T47D (cell line): ENCODE results near the gene NOL9.

Source experiments
- DNase-seq, 2 experiments: peaks; one replicate each; pipeline versions ENCODE4 v3.0.0 to v3.0.0-alpha.2; 2011 to 2012; ENCODE audit warnings: low read depth in 1 of 2, low spot score in 1 of 2
- JUND ChIP-seq: IDR thresholded peaks from 2 replicates; pipeline ENCODE4 v1.6.1; 2012; ENCODE audit warnings: low read depth
- in situ Hi-C: cut with HindIII; loops from 2 replicates; pipeline ENCODE4 v1.10.0; 2016; ENCODE audit warnings: low sequenced_read_pairs, low pct_unique_long_range_greater_than_20kb

Gene NOL9

DNA sequence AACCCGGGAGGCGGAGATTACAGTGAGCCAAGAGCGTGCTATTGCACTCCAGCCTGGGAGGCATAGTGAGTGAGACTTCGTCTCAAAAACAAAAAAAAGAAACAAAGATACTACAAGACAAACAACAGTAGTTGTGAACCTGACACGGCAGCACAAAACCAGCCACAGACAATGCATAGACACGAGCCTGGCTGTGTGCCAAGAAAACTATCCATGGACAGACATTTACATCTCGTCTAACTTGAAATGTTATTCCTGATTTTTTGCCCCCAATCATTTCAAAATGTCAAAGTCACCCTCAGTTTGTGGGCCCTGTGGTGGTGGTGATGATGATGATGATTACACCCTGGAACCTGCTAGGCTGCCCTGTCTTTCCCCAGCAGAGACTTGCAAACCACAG, 42.0 kb upstream of the NOL9 start:
- in situ Hi-C loops = no loop called here
- DNase-seq = no peak
- TF ChIP-seq JUND = no peak

DNA sequence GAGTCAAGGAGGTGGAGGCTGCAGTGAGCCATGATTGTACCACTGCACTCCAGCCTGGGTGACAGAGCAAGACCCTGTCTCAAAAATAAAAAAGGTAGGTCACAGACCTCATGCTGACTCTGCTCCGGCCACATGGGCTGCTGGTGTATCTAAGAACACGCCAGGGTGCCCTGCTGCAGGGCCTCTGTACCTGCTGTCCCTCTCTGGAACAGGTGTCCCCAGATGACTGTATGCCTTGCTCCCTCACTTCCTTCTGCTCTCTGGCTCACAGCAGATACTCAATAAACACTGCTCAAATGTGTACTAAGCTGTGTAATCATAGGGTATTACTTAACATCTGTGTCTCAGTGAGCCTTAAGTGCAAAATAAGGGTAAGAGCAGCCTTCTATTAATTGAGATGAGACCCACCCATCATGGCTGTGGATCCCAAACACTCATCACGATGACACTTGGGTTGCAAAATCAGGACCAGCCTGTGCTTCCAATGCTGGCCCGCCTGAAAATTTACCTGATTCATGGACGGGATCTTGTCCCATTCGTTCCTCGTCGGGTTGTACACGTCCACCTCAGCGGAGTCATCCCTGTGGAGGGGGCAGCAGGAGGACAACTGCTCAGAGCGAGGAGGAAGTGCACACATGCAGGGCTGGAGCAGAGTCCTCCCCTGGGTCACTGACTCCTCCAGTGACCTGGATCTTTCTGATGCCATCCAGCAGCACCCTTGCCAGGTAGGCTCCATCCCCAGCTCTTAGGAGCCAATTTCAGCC, 40.8 kb upstream of the NOL9 start:
- TF ChIP-seq JUND = no peak
- DNase-seq = no peak
- in situ Hi-C loops = no loop called here

DNA sequence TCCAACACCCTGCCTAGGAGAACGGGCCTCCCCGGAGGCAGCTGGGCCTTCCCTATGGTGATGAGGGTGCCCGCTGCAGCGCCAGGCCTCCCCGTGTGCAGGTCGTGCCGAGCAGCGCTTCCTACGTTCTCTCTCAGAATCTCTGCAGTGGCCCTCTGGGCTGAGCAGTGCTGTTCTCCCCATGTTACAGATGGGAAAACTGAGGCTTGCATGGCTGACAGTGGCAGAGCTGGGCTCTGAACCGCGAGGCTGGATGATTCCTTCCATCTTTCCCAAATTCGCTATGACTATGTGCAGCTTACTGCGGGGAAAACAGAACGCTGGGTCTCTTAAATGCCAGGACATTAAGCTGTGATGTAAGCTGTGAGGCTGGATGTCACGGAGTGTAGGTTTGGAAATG, 39.5 kb upstream of the NOL9 start:
- no peak for TF ChIP-seq JUND
- DNase-seq = no peak
- in situ Hi-C loops = no loop called here

DNA sequence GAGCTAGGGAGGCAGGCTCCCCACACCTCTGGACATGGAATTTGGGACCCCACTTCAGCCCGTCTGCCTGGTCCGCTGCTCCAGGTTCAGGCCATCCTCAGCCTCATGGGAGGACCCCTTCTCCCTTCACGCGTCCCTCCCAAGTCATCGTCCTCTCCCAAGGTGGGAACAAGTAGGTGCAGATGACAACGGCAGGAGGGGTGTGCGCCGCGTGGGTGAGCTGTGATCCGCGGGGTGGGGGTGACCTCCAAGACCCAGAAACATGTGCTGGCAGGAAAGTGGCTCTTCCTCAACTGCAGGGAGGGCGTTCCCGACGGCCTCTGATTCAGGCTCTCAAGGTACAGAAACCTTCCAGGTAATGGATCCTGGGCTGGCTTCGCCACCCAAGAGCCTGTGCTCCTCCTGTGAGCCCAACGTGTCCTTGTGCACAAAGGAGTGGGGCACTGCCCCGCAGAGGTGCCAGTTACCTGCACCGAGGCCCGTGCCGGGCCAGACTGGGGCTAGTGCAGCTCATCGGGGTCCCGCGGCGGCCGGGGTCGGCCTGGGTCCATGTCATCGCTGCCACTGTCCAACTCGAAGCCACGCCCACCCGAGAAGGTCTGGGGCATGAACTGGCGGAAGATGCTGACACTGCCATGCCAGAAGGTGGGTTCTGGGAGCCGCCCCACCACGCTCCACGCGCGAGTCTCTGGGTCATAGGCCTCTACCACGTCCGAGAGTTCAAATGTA, 38.7 kb upstream of the NOL9 start:
- in situ Hi-C loops = no loop called here

DNA sequence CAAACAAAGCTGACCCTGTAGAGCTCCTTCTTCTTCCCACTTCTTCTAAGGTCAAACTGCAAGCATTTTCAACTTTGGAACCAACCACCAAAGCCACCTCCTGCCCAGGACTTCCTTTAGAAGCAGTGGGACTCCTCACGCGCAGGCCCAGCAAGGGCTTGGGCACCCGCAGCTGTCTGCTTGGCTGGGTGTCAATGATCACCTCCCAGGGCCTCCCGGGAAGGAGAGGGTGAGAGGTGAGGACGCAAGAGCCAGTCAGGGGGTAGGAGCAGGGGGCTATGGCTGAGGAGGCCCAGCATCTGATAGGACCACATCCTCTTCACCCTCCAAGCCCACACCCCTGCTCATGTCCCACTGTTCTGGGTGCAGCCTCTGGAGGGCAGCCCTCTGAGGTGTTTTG, 38.1 kb upstream of the NOL9 start:
- no peak for DNase-seq
- no peak for TF ChIP-seq JUND
- in situ Hi-C loops = no loop called here

More for the DNA sequence above, 38.7 kb upstream of the NOL9 start:
- no peak for DNase-seq
- TF ChIP-seq JUND = no peak

DNA sequence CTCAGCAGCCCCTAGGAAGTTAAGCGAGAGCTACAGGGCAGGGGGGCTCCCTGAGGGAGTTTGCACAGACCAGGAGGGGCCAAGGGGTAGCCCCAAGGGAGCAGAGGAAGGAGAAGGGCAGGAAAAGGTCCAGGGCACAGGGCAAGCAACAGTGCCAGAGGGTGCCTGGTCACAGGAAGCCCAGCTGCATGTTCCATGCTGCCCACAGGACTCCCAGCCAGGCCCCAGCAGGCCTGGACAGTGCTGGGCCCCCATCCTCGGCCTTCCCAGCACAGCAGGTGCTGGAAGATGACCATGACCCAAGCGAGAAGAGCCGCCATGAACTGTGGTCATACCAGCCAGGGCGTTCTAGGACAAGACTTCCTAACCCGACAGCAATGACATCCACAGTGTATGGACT, 37.3 kb upstream of the NOL9 start:
- TF ChIP-seq JUND = no peak
- in situ Hi-C loops = no loop called here
- DNase-seq = no peak

DNA sequence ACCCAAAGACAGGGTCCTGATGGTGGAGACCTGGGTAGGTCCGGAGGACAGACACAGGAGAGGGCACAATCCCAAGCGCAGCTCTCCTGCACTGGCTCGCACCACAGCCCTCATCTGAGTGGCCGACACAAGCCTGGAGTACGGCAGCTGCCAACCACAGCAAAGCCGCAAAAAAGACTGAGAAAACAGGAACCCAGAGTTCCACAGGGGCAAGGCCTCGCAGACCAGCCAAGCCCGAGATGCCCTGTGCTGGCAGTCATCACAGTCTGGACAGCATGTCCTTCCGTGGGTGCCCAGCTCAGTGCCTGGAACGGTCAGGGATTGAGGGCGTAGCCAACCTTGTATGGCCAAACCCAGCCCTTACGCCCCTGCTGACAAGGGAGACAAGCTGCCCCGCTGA, 36.9 kb upstream of the NOL9 start:
- no peak for DNase-seq
- TF ChIP-seq JUND = no peak
- in situ Hi-C loops = no loop called here

DNA sequence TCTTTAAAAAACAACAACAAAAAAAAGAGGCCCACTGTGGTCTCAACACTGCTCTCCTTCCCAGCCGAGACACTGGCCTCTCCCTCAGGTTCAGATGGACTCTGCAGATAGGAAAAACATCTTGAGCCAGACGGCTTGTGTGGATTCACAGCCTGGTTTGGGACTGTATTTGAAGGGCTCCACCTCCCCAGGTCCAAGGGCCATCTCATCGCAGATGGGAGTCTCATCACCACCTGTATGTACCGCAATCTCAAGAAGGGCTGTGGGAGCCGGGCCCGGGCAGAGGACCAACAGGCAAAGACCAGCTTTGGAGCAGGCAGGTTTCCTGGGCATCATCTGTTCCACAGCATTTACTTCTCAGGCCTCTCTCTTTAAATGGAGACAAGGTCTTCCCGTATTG, 35.7 kb upstream of the NOL9 start:
- no peak for DNase-seq
- in situ Hi-C loops = no loop called here
- no peak for TF ChIP-seq JUND

DNA sequence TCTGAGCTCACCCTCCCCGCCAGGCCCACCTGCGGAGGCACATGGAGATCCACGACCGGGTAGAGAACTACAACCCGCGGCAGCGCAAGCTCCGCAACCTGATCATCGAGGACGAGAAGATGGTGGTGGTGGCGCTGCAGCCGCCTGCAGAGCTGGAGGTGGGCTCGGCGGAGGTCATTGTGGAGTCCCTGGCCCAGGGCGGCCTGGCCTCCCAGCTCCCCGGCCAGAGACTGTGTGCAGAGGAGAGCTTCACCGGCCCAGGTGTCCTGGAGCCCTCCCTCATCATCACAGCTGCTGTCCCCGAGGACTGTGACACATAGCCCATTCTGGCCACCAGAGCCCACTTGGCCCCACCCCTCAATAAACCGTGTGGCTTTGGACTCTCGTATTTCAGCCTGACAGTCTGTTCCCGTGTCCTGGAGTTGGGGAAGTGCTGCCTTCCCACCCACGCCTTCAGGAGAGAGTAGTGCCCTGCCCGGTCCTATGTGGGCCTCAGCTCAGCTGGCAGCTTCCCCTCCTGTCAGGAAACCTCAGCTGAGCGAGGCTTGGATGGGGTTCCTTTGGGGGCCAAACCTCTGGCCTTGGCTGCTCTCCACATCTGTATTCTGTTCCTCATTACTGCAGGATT, 34.7 kb upstream of the NOL9 start:
- in situ Hi-C loops = no loop called here
- DNase-seq = no peak
- no peak for TF ChIP-seq JUND

DNA sequence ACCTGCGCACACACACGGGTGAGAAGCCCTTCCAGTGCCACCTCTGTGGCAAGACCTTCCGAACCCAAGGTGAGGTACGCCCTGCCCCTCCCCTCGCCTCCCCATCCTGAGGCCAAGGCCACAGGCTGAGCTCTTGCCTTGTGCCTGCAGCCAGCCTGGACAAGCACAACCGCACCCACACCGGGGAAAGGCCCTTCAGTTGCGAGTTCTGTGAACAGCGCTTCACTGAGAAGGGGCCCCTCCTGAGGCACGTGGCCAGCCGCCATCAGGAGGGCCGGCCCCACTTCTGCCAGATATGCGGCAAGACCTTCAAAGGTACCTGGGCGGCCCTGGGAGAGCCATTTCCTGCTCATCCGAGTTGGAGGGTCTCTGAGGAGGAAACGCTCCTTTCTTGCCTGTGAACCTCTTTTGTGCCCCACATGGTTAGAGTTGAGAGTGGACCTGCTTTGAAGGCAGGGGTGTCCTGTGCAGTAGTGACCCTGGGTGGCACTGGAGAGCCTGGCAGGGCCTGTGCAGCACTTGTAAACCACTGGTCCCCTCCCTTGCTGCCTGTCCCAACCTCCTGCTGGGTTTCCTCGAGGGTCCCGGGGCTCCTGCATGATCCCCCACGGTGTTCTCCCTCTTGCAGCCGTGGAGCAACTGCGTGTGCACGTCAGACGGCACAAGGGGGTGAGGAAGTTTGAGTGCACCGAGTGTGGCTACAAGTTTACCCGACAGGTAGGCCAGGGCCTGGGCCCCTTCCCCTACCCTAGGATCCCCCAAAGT, 34.0 kb upstream of the NOL9 start:
- TF ChIP-seq JUND = no peak
- DNase-seq = no peak
- in situ Hi-C loops = no loop called here

DNA sequence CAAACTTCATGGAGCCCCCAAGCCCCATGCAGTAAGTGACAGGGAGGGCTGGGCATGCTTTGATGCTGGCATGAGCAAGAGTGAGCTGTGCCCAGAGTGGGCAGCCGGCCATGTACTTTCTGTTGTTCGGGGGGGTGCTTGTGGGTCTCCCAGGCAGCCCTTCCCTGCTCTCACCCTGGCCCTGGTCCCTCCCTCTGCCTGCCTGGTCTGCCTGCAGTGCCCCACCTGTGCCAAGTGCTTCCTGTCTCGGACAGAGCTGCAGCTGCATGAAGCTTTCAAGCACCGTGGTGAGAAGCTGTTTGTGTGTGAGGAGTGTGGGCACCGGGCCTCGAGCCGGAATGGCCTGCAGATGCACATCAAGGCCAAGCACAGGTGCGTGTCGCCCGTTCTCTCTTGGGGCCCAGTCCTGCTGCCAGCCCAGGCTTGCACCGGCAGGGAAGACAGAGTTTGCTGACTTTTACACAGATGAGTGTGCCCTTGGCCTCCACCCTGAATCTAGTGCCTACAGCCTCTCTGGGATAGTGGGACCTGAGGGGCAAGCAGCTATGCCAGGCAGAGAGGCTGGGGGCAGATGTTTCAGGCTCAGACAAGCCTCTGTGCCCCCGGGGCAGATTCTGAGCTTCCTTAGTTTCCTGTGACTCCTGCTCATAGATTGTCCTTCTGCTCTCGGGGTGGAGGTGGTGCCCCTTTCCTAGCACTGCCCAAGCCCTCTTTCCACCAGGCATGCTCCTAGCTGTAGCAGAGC, 33.1 kb upstream of the NOL9 start:
- no peak for DNase-seq
- in situ Hi-C loops = no loop called here
- no peak for TF ChIP-seq JUND

DNA sequence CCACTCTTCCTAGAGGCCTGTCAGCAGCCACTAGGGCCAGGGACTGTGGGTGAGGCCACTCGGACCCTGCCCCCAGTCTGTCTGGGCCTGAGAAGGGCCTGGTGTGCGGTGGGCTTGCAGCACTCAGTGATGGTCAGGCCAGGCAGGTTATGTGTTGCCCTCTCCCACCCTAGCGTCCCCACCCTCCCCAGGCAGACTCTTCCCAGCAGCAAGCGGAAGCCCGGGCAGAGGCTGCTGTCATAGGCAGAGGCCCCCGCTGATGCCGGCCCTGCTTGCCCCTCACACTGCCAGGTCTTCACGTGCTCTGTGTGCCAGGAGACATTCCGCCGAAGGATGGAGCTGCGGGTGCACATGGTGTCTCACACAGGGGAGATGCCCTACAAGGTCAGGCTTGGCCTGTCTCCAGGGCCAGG, 32.1 kb upstream of the NOL9 start:
- in situ Hi-C loops = no loop called here
- no peak for TF ChIP-seq JUND
- no peak for DNase-seq
